OCI-LY3 (cell line): ENCODE data around the gene DDX49.

Experiments used
- EZH2phosphoT487 ChIP-seq: fragments of 200-600 bp; shearing (Covaris generic); IDR thresholded peaks from 2 replicates; pipeline ENCODE4 v1.6.1; 2018; ENCODE audit warnings: antibody characterized with exemption, mixed run types, low read depth
- TF ChIP-seq, protein P1 (sequence below): fragments of 200-600, 300-600 bp; sonication (generic); IDR thresholded peaks from 2 replicates; pipeline ENCODE4 v1.5.1; 2014; ENCODE audit warnings: antibody characterized with exemption, low read length, low read depth

DNA sequence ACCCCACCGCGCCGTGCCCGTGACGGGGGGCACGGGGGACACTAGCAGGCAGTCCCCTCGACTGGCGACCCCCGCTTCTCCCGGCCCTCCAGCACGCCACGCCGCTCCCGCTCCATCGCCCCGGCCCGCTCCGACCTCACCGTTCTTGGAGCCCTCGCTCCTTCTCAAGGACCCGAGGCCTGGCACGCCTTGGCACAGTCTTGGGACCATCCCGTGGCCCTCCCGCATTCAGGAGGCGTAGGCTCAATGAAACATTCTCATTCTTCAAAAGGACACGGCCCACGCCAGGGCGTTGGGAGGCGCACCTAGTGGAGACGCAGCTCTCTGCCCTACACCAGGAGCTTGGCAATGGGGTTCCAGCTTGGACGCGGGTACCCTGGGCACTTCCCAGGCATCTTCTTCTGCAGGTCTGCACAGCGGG lies 23.1 kb upstream of the DDX49 start:
- TF ChIP-seq, protein P1, sequence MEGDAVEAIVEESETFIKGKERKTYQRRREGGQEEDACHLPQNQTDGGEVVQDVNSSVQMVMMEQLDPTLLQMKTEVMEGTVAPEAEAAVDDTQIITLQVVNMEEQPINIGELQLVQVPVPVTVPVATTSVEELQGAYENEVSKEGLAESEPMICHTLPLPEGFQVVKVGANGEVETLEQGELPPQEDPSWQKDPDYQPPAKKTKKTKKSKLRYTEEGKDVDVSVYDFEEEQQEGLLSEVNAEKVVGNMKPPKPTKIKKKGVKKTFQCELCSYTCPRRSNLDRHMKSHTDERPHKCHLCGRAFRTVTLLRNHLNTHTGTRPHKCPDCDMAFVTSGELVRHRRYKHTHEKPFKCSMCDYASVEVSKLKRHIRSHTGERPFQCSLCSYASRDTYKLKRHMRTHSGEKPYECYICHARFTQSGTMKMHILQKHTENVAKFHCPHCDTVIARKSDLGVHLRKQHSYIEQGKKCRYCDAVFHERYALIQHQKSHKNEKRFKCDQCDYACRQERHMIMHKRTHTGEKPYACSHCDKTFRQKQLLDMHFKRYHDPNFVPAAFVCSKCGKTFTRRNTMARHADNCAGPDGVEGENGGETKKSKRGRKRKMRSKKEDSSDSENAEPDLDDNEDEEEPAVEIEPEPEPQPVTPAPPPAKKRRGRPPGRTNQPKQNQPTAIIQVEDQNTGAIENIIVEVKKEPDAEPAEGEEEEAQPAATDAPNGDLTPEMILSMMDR: no peak
- no peak for TF ChIP-seq EZH2phosphoT487
